H1 (cell line): Measurements from ENCODE around the gene KCNJ16. TPM values are rescaled to one million over a fixed set of nuclear protein-coding genes. Genes with fewer than 3 reads are reported as not detected.

Experiments
- CTCF ChIA-PET: fragments of 300-600 bp; sonication (Branson Sonifier 250); formaldehyde crosslinking; loops from one replicate; lab custom pipeline; 2021; ENCODE audit not compliant: partially characterized antibody; lab: Charles Lee
- POLR2A ChIA-PET: fragments of 300-600 bp; sonication (Branson Sonifier 250); formaldehyde crosslinking; loops from one replicate; lab custom pipeline; 2021; ENCODE audit warnings: inconsistent platforms; ENCODE audit not compliant: partially characterized antibody; lab: Charles Lee
- DNase-seq, 2 experiments: peaks; one replicate each; pipeline versions ENCODE4 v3.0.0 to v3.0.0-alpha.2; 2010 to 2022; ENCODE audit warnings: low spot score in 2 of 2, low read depth in 1 of 2, mixed read lengths in 1 of 2
- FAIRE-seq: peaks from 2 replicates; lab custom pipeline; 2011; peaks lifted over from hg19 to GRCh38; lab: Jason Lieb, UNC
- H2AFZ ChIP-seq: 2 replicates; pipeline ENCODE4 v1.8.1; 2012; ENCODE audit warnings: low read length, inconsistent platforms
- H2AK5ac ChIP-seq: 2 replicates; pipeline ENCODE4 v1.6.1; 2013; ENCODE audit warnings: low read depth, low read length
- H2BK120ac ChIP-seq: replicated peaks from 2 replicates; pipeline ENCODE3; 2013; ENCODE audit warnings: low read depth, low read length, inconsistent platforms
- H2BK12ac ChIP-seq: 2 replicates; pipeline ENCODE4 v1.6.1; 2013; ENCODE audit warnings: low read depth, low read length
- H2BK15ac ChIP-seq: 2 replicates; pipeline ENCODE4 v1.6.1; 2013; ENCODE audit warnings: low read length
- H2BK20ac ChIP-seq: 2 replicates; pipeline ENCODE4 v1.6.1; 2013; ENCODE audit warnings: low read length
- H2BK5ac ChIP-seq: 2 replicates; pipeline ENCODE4 v1.6.1; 2013; ENCODE audit warnings: low read depth, low read length
- H3K14ac ChIP-seq: 2 replicates; pipeline ENCODE4 v1.6.1; 2013; ENCODE audit warnings: inconsistent platforms; ENCODE audit not compliant: insufficient read length
- H3K18ac ChIP-seq: 2 replicates; pipeline ENCODE4 v1.6.1; 2013; ENCODE audit warnings: low read length; ENCODE audit errors: extremely low read depth
- H3K23ac ChIP-seq: 2 replicates; pipeline ENCODE4 v1.6.1; 2013; ENCODE audit warnings: inconsistent platforms; ENCODE audit not compliant: insufficient read length
- H3K23me2 ChIP-seq: 2 replicates; pipeline ENCODE4 v1.6.1; 2013; ENCODE audit warnings: low read depth, low read length
- H3K27ac ChIP-seq: 2 replicates; pipeline ENCODE4 v1.6.1; 2011; ENCODE audit warnings: low read depth, low read length, inconsistent platforms
- H3K27me3 ChIP-seq, 4 experiments: replicated peaks in 1 of 4; 1 replicate in 1 of 4; 2 replicates in 3 of 4; pipeline versions ENCODE4 v1.6.1 to v1.8.1; 2011 to 2013; ENCODE audit warnings: low read length in 3 of 4, mild to moderate bottlenecking in 3 of 4, inconsistent platforms in 2 of 4, mixed read lengths in 2 of 4, moderate library complexity in 1 of 4; ENCODE audit not compliant: control insufficient read depth in 3 of 4, insufficient read depth in 3 of 4; ENCODE audit errors: extremely low read depth in 1 of 4
- H3K36me3 ChIP-seq, 4 experiments: 2 replicates each; pipeline versions ENCODE4 v1.6.1 to v1.8.1; 2011 to 2013; ENCODE audit warnings: mild to moderate bottlenecking in 4 of 4, low read length in 3 of 4, moderate library complexity in 2 of 4, control low read depth in 1 of 4, inconsistent platforms in 1 of 4; ENCODE audit not compliant: insufficient read depth in 4 of 4, control insufficient read depth in 2 of 4
- H3K4ac ChIP-seq: replicated peaks from 2 replicates; pipeline ENCODE3; 2013; ENCODE audit warnings: low read length, low read depth, mixed read lengths, inconsistent platforms; ENCODE audit not compliant: insufficient read length
- H3K4me1 ChIP-seq, 4 experiments: replicated peaks in 1 of 4; 1 replicate in 1 of 4; 2 replicates in 3 of 4; pipeline versions ENCODE4 v1.6.1 to v1.8.1; 2011 to 2013; ENCODE audit warnings: low read length in 3 of 4, inconsistent platforms in 2 of 4, mixed read lengths in 1 of 4; ENCODE audit not compliant: insufficient read depth in 4 of 4, control insufficient read depth in 3 of 4
- H3K4me2 ChIP-seq, 2 experiments: 2 replicates each; pipeline versions ENCODE4 v1.6.1 to v1.8.1; 2011 to 2013; ENCODE audit warnings: low read depth in 2 of 2, low read length in 2 of 2, control low read depth in 1 of 2, inconsistent platforms in 1 of 2, mild to moderate bottlenecking in 1 of 2; ENCODE audit not compliant: insufficient read depth in 1 of 2
- H3K4me3 ChIP-seq, 4 experiments: fragments of 200-600, 300-600 bp in 1 of 4; sonication (generic), shearing (Covaris generic), sonication (Bioruptor Twin) in 1 of 4; 2 replicates each; pipeline versions ENCODE4 v1.5.1 to v1.8.1; 2011 to 2016; ENCODE audit warnings: low read length in 4 of 4, low read depth in 3 of 4, control low read depth in 2 of 4, inconsistent platforms in 2 of 4, mild to moderate bottlenecking in 2 of 4, mixed read lengths in 1 of 4, moderate library complexity in 1 of 4; ENCODE audit not compliant: insufficient read depth in 2 of 4; ENCODE audit errors: extremely low read depth in 1 of 4
- H3K56ac ChIP-seq: replicated peaks from 2 replicates; pipeline ENCODE3; 2013; ENCODE audit warnings: low read depth, mild to moderate bottlenecking, mixed read lengths, low read length, inconsistent platforms; ENCODE audit not compliant: insufficient read length
- H3K79me1 ChIP-seq: 2 replicates; pipeline ENCODE4 v1.6.1; 2013; ENCODE audit warnings: low read depth, low read length, control low read depth
- H3K79me2 ChIP-seq, 2 experiments: 2 replicates each; pipeline versions ENCODE4 v1.6.1 to v1.8.1; 2012 to 2013; ENCODE audit warnings: low read length in 2 of 2, mild to moderate bottlenecking in 2 of 2, inconsistent platforms in 1 of 2; ENCODE audit not compliant: insufficient read depth in 2 of 2, control insufficient read depth in 1 of 2
- H3K9ac ChIP-seq, 4 experiments: replicated peaks in 1 of 4; 1 replicate in 1 of 4; 2 replicates in 3 of 4; pipeline versions ENCODE4 v1.6.1 to v1.8.1; 2011 to 2013; ENCODE audit warnings: low read depth in 3 of 4, low read length in 3 of 4, control low read depth in 2 of 4, mild to moderate bottlenecking in 2 of 4, moderate library complexity in 2 of 4, inconsistent platforms in 1 of 4; ENCODE audit errors: extremely low read depth in 1 of 4
- H3K9me3 ChIP-seq, 2 experiments: 2 replicates each; pipeline versions ENCODE4 v1.6.1 to v1.8.1; 2012 to 2013; ENCODE audit warnings: mild to moderate bottlenecking in 2 of 2, moderate library complexity in 2 of 2, control low read depth in 1 of 2, inconsistent platforms in 1 of 2, low read depth in 1 of 2, low read length in 1 of 2, mixed read lengths in 1 of 2; ENCODE audit not compliant: insufficient read depth in 2 of 2
- H4K20me1 ChIP-seq, 2 experiments: replicated peaks in 1 of 2; 2 replicates each; pipeline versions ENCODE3 to v1.8.1; 2011 to 2013; ENCODE audit warnings: inconsistent platforms in 2 of 2, low read length in 2 of 2, mild to moderate bottlenecking in 1 of 2; ENCODE audit not compliant: insufficient read depth in 2 of 2, control insufficient read depth in 1 of 2
- H4K5ac ChIP-seq: 2 replicates; pipeline ENCODE4 v1.6.1; 2013; ENCODE audit warnings: low read length, low read depth, mixed read lengths, inconsistent platforms; ENCODE audit not compliant: insufficient read length
- H4K8ac ChIP-seq: 2 replicates; pipeline ENCODE4 v1.8.0; 2013; ENCODE audit warnings: mild to moderate bottlenecking, moderate library complexity, low read length, inconsistent platforms; ENCODE audit not compliant: insufficient read depth; ENCODE audit errors: extremely low read depth
- H4K91ac ChIP-seq: replicated peaks from 2 replicates; pipeline ENCODE3; 2013; ENCODE audit warnings: low read length, mixed read lengths, inconsistent platforms; ENCODE audit not compliant: insufficient read length
- KDM4A ChIP-seq: IDR thresholded peaks from one replicate; pipeline ENCODE4 v1.7.1; 2012; ENCODE audit warnings: low read depth, mild to moderate bottlenecking, moderate library complexity, low read length, inconsistent platforms; ENCODE audit not compliant: severe bottlenecking
- SIX5 ChIP-seq: IDR thresholded peaks from 2 replicates; pipeline ENCODE4 v1.6.1; 2011; ENCODE audit warnings: mild to moderate bottlenecking, low read depth, low read length
- SP4 ChIP-seq: IDR thresholded peaks from 2 replicates; pipeline ENCODE4 v1.6.1; 2012; ENCODE audit warnings: low read length, inconsistent platforms
- WGBS, 2 experiments: shearing (Covaris generic) in 1 of 2; methylation state at CpG; one replicate each; pipeline versions ENCODE4 v1.1.6 to v1.1.7; 2013 to 2015; ENCODE audit warnings: low lambda C conversion rate in 2 of 2, mixed read lengths in 2 of 2, inconsistent platforms in 1 of 2, low coverage in 1 of 2, missing lambda C conversion rate in 1 of 2; ENCODE audit not compliant: insufficient replicate concordance in 2 of 2, insufficient coverage in 1 of 2, insufficient read length in 1 of 2; ENCODE audit errors: extremely low coverage in 1 of 2, missing lambda C conversion rate in 1 of 2; 5-methylcytosine and 5-hydroxymethylcytosine counted together
- polyA plus RNA-seq, 7 experiments: library from polyadenylated mRNA; depleted of rRNA in 3 of 7; stranded (reverse) in 5 of 7; unstranded in 2 of 7; fragments of >200 nt in 5 of 7; fragments of 200-250 nt in 2 of 7; gene quantifications; 1 replicate in 5 of 7; 2 replicates in 1 of 7; 4 replicates in 1 of 7; pipeline versions ENCODE4 v1.2.1 to v1.2.3, GENCODE V29; 2011 to 2013; ENCODE audit warnings: missing spikeins in 2 of 7, mixed read lengths in 2 of 7
- total RNA-seq: library from RNA; stranded (reverse); fragmentation: NEBNext Ultra II Directional; extraction: Animal tissue kit (Norgen Biotek cat#: 25700); gene quantifications from 2 replicates; pipeline ENCODE4 v1.2.1, GENCODE V29; 2021

The KCNJ16 gene
- total and polyA plus RNA-seq, 2 of the 8 experiments (the other 6 are each of a cell fraction or from before 2014, with no cell fraction given): not detected

DNA sequence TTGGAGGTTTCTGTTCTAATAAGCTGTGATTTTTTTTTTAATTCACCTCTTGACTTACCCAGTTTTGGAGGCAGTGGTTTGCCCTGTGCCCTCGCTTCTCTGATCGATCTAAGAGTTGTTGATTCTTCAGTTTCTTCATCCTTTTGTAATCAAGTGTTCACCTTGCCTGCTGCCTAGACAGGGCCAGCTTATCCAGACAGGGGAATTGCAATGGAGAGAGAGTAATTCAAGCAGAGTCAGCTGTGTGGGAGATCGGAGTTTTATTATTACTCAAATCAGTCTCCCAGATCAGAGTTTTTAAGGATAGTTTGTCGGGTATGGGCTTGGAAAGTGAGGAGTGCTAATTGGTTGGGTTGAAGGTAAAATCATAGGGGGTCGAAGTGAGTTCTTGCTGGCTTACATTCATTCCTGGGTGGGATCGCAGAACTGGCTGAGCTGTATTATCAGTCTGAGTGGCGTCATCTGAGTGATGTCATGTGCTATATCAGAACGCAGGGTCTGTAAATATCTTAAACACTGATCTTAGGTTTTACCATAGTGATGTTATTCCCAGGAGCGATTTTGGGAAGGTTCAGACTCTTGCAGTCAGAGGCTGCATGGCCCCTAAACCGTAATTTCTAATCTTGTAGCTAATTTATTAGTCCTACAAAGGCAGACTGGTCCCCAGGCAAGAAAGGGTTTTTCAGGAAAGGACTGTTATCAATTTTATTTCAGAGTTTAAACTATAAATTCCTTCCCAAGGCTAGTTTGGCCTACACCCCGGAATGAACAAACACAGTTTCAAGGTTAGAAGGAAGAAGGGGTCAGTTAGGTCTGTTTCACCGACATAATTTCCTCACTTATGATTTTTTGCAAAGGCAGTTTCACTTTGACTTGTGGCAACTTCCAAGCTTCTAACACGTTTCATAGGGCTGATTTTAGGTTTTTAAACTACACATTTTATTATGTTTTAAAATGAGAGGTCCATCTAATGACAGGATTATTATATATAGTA is 21.5 kb upstream of the KCNJ16 start:
- FAIRE-seq: no peak
- H3K4me2 ChIP-seq: no peak overlapping the region

More for the DNA sequence above, 21.5 kb upstream of the KCNJ16 start:
- Histone ChIP-seq H3K18ac (no peak overlapping the region), H4K20me1 (no peaks in the 10 kb centered on the region), H3K27me3 (no peaks in the 10 kb centered on the region), H3K23ac (no peak overlapping the region), H3K9me3 (no peaks in the 10 kb centered on the region), H4K91ac (no peak overlapping the region), H3K4me3 (no peak overlapping the region), H3K9ac (no peak overlapping the region), H4K5ac (no peak overlapping the region), H2BK5ac (no peak overlapping the region), H3K56ac (no peak overlapping the region), H2BK15ac (no peak overlapping the region), H4K8ac (no peak overlapping the region), H2BK20ac (no peak overlapping the region), H3K14ac (no peak overlapping the region), H3K23me2 (no peaks in the 10 kb centered on the region), H3K27ac (no peak overlapping the region), H3K79me2 (no peaks in the 10 kb centered on the region), H3K79me1 (no peaks in the 10 kb centered on the region), H3K36me3 (no peaks in the 10 kb centered on the region), H2AK5ac (no peak overlapping the region), H3K4ac (no peak overlapping the region), H2AFZ (peak overlapping the region; percentile 35), H2BK120ac (no peak overlapping the region), H3K4me1 (no peaks in the 10 kb centered on the region; a peak in 1 of 7 replicates), H2BK12ac (no peak overlapping the region)
- DNase-seq: no peak
- WGBS, 2 experiments: 87% methylated on average over 13 of the region's 13 CpGs; no CpG with 5 or more reads in 1 of the 2 experiments
- TF ChIP-seq KDM4A (no peak), SP4 (no peak), SIX5 (no peak)
- ChIA-PET CTCF (interaction anchor here (1.2 kb wide), 1 partner anchor 168 kb away, joined by 3 read pairs; no protein-coding TSS in a partner anchor), POLR2A (no interaction called here)
